ENCODE measurements around the gene BAZ2B. TPM values are rescaled to one million over a fixed set of nuclear protein-coding genes. Genes with fewer than 3 reads are reported as not detected.

Gene BAZ2B
- total and polyA plus RNA-seq, 7 donors = 7.6 to 156 (median 105) TPM

DNA sequence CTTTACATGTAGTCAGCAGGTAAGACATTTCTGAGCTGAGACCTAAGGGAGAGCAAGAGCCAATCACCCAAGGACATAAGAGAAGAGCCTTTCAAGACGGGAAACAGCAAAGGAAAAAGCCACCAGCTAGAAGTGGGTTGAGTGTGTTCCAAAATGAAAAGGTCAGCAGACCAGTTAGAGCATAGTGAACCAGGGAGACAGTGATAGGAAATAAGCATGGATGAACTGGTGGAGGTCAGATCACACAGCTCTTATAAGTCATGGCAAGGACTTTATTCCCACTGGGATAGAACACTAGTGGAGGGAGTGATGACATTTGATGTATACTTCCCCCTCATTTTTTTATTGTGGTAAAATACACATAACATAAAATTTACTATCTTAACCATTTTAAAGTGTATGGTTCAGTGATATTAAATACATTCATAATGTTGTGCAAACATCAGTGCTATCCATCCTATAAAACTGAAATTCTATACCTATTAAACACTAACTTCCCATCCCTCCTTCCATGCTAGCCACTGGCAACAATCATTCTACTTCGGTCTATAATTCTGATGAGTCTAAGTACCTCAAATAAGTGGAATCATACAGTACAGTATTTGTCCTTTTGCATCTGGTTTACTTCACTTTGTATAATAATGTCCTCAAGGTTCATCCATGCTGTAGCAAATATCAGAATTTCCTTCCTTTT lies 174.0 kb downstream of the BAZ2B start:
- DNase-seq = no peak
- no peak for TF ChIP-seq POLR2A (IDR thresholded peaks at IDR 0.05)
- TF ChIP-seq, protein P1, sequence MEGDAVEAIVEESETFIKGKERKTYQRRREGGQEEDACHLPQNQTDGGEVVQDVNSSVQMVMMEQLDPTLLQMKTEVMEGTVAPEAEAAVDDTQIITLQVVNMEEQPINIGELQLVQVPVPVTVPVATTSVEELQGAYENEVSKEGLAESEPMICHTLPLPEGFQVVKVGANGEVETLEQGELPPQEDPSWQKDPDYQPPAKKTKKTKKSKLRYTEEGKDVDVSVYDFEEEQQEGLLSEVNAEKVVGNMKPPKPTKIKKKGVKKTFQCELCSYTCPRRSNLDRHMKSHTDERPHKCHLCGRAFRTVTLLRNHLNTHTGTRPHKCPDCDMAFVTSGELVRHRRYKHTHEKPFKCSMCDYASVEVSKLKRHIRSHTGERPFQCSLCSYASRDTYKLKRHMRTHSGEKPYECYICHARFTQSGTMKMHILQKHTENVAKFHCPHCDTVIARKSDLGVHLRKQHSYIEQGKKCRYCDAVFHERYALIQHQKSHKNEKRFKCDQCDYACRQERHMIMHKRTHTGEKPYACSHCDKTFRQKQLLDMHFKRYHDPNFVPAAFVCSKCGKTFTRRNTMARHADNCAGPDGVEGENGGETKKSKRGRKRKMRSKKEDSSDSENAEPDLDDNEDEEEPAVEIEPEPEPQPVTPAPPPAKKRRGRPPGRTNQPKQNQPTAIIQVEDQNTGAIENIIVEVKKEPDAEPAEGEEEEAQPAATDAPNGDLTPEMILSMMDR (IDR thresholded peaks at IDR 0.05) = no peak
- TF ChIP-seq EP300 (IDR thresholded peaks at IDR 0.05) = no peak
- TF ChIP-seq POLR2AphosphoS5 (IDR thresholded peaks at IDR 0.05) = no peak
- Histone ChIP-seq H3K27ac (no peak overlapping the region), H3K9me3 (no peaks in the 10 kb centered on the region), H3K4me3 (no peak overlapping the region), H3K4me1 (peaks cover 0 to 8% (median 3%) of the 10 kb centered on the region in 4 donors), H3K27me3 (no peaks in the 10 kb centered on the region), H3K36me3 (peaks cover 0 to 65% (median 14%) of the 10 kb centered on the region in 4 donors)
- intact Hi-C loops (cut with DNase I) = no loop called here
- WGBS, 2 donors = 82 to 91% methylated on average over 2 of the region's 2 CpGs

DNA sequence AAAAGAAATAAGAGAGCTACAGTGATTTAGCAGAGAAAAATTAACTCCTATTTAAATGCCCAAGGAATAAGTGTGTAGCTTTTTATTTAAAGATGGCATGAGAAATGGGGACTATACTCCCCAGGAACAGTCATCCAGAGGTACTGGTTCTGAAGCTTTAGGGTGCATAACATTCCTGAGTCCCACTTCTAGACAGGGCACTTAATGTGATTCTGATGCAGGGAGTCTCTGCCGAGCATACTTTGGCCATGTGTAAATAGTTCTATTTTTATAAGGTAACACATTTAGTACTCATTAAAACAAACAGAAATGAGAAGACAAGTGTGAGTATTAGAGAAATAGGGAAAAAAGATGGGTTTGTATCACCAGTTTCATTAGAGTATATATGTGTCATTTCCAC lies 175.2 kb downstream of the BAZ2B start:
- intact Hi-C loops (cut with DNase I) = no loop called here
- no peak overlapping the region for H3K4me3 ChIP-seq

DNA sequence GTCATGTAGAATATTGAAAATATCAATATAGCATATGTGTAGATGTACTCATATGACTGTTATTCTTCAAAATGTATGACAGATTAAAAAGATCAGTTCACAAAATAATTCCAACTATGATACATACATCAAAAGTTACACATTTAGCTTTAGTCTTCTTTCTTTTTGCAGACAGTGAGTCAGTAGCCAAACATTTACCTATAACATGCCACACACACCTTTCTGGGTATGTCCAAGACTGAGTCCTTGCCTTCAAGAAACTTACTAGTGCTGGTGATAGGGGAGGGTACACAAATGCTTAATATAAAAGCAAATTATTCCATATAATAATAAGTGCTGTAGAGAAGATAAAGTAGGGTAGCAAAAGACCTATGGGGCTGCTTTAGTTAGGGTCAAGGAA lies 176.9 kb downstream of the BAZ2B start:
- intact Hi-C loops (cut with DNase I) = no loop called here
- no peak for DNase-seq
- no peaks in the 10 kb centered on the region for H3K27me3 ChIP-seq
- TF ChIP-seq POLR2AphosphoS5 (IDR thresholded peaks at IDR 0.05) = no peak
- no peak overlapping the region for H3K27ac ChIP-seq
- H3K9me3 ChIP-seq = no peaks in the 10 kb centered on the region
- peaks cover 0 to 56% (median 7%) of the 10 kb centered on the region in 4 donors for H3K36me3 ChIP-seq
- H3K4me3 ChIP-seq = no peak overlapping the region
- H3K4me1 ChIP-seq = peaks cover 0 to 8% (median 3%) of the 10 kb centered on the region in 4 donors

More for the DNA sequence above, 175.2 kb downstream of the BAZ2B start:
- Histone ChIP-seq H3K27me3 (no peaks in the 10 kb centered on the region), H3K4me1 (peaks cover 0 to 8% (median 3%) of the 10 kb centered on the region in 4 donors), H3K36me3 (peaks cover 0 to 66% (median 15%) of the 10 kb centered on the region in 4 donors), H3K9me3 (no peaks in the 10 kb centered on the region), H3K27ac (no peak overlapping the region)
- no peak for DNase-seq
- TF ChIP-seq POLR2AphosphoS5 (IDR thresholded peaks at IDR 0.05) (no peak), POLR2A (IDR thresholded peaks at IDR 0.05) (no peak), EP300 (IDR thresholded peaks at IDR 0.05) (no peak)
- TF ChIP-seq, protein P1 (IDR thresholded peaks at IDR 0.05) = no peak
- WGBS, 2 donors = 66 to 73% methylated on average over 1 of the region's 1 CpG

DNA sequence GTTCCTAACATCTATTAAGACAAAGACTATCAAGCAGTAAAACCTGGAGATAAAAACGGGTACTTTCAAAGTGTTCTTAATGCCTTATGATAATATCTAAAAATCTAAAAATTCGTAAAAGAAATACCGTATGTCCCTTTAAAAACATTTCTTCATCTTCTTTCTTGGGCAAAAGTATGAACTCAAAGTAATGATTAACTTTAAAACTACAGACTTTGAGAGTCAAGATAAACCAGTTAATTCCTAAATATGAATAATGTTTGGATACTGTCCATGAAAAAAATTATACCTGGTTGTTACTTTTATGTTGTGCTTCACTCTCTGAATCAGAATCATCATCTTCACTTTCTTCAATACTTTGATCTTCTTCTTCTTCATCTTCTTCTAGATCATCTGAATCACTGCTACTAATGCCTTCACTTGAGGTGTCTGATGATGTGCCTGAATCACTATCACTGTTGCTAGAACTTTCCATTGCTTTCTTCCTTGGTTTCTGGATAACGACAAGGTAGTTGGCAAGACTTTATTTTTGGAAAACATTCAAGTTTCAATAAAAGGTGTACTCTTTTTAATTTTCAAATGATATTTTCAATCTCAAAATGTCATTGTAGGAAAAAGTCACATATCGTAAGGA lies 177.5 kb downstream of the BAZ2B start:
- TF ChIP-seq, protein P1 (IDR thresholded peaks at IDR 0.05) = no peak
- no peak for TF ChIP-seq EP300 (IDR thresholded peaks at IDR 0.05)
- TF ChIP-seq POLR2A (IDR thresholded peaks at IDR 0.05) = no peak
- TF ChIP-seq POLR2AphosphoS5 (IDR thresholded peaks at IDR 0.05) = no peak
- no peak overlapping the region for H3K27ac ChIP-seq
- DNase-seq = no peak
- 90 to 94% methylated on average over 5 of the region's 5 CpGs for WGBS, 2 donors
- no peaks in the 10 kb centered on the region for H3K27me3 ChIP-seq
- intact Hi-C loops (cut with DNase I) = no loop called here
- no peaks in the 10 kb centered on the region for H3K9me3 ChIP-seq
- H3K36me3 ChIP-seq = peaks cover 0 to 50% (median 7%) of the 10 kb centered on the region in 4 donors
- peaks cover 0 to 8% (median 3%) of the 10 kb centered on the region in 4 donors for H3K4me1 ChIP-seq
- H3K4me3 ChIP-seq = no peak overlapping the region

DNA sequence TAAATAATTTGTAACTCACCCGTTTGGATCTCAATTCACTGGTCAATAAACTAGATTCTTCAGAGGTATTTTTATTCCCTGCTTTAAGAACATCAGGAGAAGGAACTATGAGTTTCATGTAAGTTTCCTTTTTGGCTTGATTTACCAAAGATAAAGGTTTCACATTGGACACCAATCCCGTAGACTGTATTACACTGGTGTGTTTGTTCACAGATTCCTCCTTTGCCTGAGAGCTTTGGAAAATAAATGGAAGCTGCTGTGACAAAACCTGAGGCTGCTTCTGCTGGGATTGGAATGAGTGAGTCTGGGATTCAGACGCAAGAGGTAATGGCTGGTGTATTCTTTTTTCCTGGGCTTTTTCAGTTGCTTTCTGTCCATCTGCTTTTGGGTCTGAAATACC lies 178.1 kb downstream of the BAZ2B start:
- no peaks in the 10 kb centered on the region for H3K9me3 ChIP-seq
- H3K4me3 ChIP-seq = no peak overlapping the region
- H3K4me1 ChIP-seq = peaks cover 0 to 8% (median 3%) of the 10 kb centered on the region in 4 donors
- no peak for TF ChIP-seq EP300 (IDR thresholded peaks at IDR 0.05)
- no peak for TF ChIP-seq POLR2AphosphoS5 (IDR thresholded peaks at IDR 0.05)
- TF ChIP-seq, protein P1 (IDR thresholded peaks at IDR 0.05) = no peak
- TF ChIP-seq POLR2A (IDR thresholded peaks at IDR 0.05) = no peak
- H3K36me3 ChIP-seq = peaks cover 0 to 52% (median 7%) of the 10 kb centered on the region in 4 donors
- intact Hi-C loops (cut with DNase I) = no loop called here
- no peak overlapping the region for H3K27ac ChIP-seq
- no peak for DNase-seq
- WGBS, 2 donors = 95% methylated on average over 3 of the region's 3 CpGs
- H3K27me3 ChIP-seq = no peaks in the 10 kb centered on the region

All from sigmoid colon (tissue), 7 donors.